Coronary artery (tissue), 2 donors: ENCODE measurements around the gene ANKS1A.

Experiments
- DNase-seq: peaks from one replicate; pipeline ENCODE4 v3.0.0-alpha.2; 2017; ENCODE audit warnings: low spot score
- H3K27ac ChIP-seq, 2 donors: fragments of 200-600 bp; sonication (generic); one replicate each; pipeline ENCODE4 v1.5.1; 2016 to 2019
- H3K4me3 ChIP-seq: fragments of 200-600 bp; sonication (generic); 2 replicates; pipeline ENCODE4 v1.5.1; 2016; ENCODE audit warnings: mild to moderate bottlenecking, moderate library complexity
- TF ChIP-seq, protein P1 (sequence below): fragments of 200-600 bp; sonication (generic); IDR thresholded peaks from one replicate; pipeline ENCODE4 v1.5.1; 2019; ENCODE audit warnings: antibody characterized with exemption

The ANKS1A gene

DNA sequence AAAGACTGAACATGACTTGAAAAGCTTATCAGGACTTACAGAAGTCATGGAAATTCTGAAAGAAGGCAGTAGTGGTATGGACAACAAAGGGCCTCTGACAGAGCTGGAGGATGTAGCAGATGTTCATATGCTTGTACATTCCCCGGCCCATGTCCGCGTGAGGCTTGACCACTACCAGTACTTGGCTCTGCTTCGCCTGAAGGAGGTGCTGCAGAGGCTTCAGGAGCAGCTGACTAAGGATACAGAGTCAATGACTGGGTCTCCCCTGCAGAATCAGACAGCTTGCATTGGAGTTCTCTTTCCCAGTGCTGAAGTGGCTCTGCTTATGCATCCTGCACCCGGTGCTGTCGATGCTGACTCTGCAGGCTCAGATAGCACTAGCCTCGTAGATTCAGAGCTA, 30.4 kb upstream of the ANKS1A start:
- no peak overlapping the region for H3K4me3 ChIP-seq
- TF ChIP-seq, protein P1, sequence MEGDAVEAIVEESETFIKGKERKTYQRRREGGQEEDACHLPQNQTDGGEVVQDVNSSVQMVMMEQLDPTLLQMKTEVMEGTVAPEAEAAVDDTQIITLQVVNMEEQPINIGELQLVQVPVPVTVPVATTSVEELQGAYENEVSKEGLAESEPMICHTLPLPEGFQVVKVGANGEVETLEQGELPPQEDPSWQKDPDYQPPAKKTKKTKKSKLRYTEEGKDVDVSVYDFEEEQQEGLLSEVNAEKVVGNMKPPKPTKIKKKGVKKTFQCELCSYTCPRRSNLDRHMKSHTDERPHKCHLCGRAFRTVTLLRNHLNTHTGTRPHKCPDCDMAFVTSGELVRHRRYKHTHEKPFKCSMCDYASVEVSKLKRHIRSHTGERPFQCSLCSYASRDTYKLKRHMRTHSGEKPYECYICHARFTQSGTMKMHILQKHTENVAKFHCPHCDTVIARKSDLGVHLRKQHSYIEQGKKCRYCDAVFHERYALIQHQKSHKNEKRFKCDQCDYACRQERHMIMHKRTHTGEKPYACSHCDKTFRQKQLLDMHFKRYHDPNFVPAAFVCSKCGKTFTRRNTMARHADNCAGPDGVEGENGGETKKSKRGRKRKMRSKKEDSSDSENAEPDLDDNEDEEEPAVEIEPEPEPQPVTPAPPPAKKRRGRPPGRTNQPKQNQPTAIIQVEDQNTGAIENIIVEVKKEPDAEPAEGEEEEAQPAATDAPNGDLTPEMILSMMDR: no peak
- DNase-seq: no peak
- H3K27ac ChIP-seq: no peak overlapping the region

DNA sequence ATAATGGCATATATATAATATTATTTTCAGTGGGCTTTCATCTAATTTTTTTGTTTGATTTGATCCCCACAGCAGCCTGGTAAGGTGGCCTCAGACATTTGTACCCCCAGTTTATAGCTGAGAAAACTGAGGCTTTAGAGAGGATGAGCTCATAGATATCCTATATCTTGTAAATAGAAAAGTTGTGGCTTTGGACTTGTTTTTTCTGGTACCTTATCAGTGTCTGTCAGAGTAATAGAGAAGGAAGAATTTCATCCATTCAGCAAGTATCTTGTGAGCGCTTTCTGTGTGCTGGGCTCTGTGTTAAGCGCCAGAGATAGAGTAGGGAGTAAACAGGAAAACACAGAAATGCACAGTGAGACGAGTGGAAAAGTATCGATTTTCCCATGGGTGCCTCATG, 29.1 kb upstream of the ANKS1A start:
- DNase-seq: no peak
- TF ChIP-seq, protein P1: no peak
- Histone ChIP-seq H3K4me3 (no peak overlapping the region), H3K27ac (no peak overlapping the region)

DNA sequence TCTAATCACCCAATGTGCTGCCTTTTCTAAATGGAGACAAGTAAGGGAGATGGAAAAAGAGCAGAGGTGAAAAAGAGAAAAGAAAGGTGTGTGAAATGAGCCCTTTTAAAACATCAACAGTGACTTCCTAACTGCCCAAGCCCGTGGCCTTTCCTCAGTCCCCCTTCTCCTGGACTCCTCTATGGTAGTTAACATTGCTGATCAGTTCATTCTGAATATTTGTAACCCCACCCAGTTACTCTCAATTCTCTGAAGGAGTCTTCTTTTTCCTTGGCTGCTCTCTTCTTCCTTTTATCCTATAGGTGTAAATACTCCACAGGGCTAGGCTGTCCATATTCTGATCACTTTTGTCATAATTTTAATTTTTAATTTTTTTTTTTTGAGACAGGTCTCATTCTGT, 28.3 kb upstream of the ANKS1A start:
- no peak overlapping the region for H3K27ac ChIP-seq
- TF ChIP-seq, protein P1: no peak
- H3K4me3 ChIP-seq: no peak overlapping the region
- no peak for DNase-seq

DNA sequence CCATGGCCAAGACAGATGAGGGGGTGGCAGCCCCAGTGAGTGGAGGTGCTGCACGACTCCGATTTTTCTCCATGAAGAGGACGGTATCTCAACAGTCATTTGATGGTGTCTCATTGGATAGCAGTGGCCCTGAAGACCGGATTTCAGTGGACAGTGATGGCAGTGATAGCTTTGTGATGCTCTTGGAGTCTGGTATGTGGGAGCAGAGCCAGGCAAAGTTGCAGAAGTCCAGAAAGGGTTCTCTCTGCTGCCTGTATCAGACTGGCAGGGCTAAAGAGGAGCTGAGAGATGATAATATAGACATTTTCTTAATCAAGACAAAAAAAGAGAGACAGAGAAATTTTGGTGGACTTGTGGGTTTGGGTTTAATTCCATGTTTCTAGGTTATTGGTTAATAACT, 25.0 kb upstream of the ANKS1A start:
- no peak overlapping the region for H3K4me3 ChIP-seq
- H3K27ac ChIP-seq: no peak overlapping the region
- TF ChIP-seq, protein P1: no peak
- no peak for DNase-seq

DNA sequence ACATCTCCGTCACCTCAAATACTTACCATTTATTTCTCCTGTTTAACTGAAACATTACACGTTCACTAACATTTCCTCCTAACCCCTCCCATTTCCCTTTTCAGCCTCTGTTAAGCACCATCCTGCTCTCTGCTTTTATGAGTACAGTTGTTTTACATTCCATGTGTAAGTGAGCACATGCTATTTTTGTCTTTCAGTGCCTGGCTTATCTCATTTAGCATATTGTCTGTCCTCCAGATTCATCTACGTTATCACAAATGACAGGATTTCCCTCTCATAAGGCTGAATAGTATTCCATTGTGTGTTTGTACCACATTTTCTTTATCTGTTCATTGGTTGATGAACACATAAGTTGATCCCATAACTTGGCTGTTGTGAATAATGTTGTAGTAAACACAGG, 23.9 kb upstream of the ANKS1A start:
- DNase-seq: no peak
- no peak overlapping the region for H3K27ac ChIP-seq
- H3K4me3 ChIP-seq: no peak overlapping the region
- TF ChIP-seq, protein P1: no peak

DNA sequence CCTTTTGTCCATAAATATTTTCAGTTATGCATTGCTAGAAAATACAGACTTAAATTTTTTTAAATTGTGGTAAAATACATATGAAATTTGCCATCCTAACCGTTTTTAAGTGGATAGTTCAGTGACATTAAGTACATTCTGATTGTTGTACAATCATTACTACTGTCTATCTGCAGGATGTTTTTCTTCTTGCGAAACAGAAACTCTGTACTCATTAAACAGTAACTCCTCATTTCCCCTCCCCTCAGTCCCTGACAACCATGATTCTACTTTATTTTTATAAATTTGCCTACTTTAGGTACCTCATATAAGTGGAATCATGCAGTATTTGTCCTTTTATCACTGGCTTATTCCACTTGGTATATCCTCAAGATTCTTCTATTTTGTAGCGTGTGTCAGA, 22.5 kb upstream of the ANKS1A start:
- H3K27ac ChIP-seq: no peak overlapping the region

DNA sequence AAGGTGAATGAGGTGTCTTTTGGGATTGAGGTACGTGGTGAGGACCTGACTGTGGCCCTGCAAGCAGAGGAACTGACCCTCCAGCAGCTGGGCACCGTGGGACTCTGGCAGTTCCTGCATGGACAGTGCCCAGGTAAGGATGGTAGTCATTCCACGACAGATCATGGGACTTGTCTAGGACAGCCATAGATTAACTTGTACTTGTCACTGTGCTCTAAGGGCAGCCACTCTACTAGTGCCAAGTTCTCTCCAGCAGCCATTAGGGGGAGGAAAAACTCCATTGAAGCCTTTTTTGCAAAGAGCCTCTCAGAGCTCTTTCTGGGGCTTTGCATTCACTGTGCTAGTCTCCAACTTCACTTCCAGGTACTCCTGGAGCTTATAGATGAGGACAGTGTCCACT, 21.6 kb upstream of the ANKS1A start:
- no peak overlapping the region for H3K4me3 ChIP-seq
- DNase-seq: no peak
- H3K27ac ChIP-seq: no peak overlapping the region
- TF ChIP-seq, protein P1: no peak

More for the DNA sequence above, 22.5 kb upstream of the ANKS1A start:
- TF ChIP-seq, protein P1: no peak
- DNase-seq: no peak
- no peak overlapping the region for H3K4me3 ChIP-seq
